Measurements from ENCODE around the gene TPSD1.
"Not testable (repeated sequence)": the region's sequence is repeated elsewhere in the genome, so short reads cannot be mapped to it uniquely, and the experiment has no call there.

The TPSD1 gene

DNA sequence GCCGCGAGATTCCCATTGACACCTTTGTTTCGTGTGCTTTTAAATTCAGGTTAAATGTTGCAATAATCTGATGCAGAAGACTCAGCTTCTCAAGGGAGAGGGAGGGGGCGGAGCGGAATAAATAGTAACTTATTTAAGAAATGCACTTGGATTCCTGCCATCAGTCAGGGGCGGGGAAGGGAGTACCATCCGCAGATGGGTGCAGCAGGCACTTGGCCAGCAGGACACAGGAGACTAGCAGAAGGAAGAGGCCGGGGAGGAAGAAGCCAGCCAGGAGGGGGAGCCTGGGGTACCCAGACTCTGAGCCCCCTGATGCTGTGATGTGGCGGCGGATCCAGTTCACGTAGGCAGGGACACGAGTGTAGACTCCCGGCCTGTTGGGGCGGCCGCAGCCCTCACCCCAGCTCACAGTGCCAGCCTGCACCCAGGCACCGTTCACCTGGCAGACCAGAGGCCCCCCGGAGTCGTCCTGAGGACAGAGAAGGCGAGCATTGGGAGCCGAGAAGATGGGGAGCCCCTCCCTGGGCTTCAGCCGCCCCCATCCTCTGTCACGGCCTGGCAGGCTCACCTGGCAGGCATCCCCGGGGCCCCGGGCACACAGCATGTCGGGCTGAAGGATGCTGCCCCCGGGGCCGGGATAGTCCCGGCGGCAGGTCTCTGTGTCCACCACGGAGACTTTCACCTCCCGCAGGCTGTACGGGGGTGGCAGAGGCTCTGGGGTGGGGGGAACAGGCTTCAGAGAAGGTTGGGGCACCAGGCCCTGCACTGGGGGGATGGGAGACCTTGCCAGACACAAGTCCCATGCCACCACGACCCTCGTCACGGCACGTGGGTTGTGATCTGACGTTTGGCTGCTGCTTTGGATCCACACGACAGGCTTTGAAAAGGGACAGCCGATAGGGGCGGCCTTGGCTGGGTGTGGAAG, 34.0 kb upstream of the TPSD1 start:
- POLR2A ChIA-PET: no interaction called here
- no peaks in the 10 kb centered on the region for H3K4me1 ChIP-seq (ENCODE audit: control extremely low read depth in 1 of 4, control insufficient read depth in 4 of 4, insufficient read depth in 4 of 4, low read length in 3 of 4)
- 86% methylated on average over 37 of the region's 40 CpGs for WGBS (ENCODE audit: insufficient coverage)
- no peaks in the 10 kb centered on the region for H3K9me3 ChIP-seq (ENCODE audit: control extremely low read depth in 1 of 5, control insufficient read depth in 4 of 5, insufficient read depth in 2 of 5, low read depth in 1 of 5, low read length in 4 of 5)
- no peaks in the 10 kb centered on the region for H3K27me3 ChIP-seq (replicated peaks in 2 of 5; ENCODE audit: control insufficient read depth in 4 of 5, insufficient read depth in 5 of 5, low read length in 4 of 5)
- H3K27ac ChIP-seq (ENCODE audit: insufficient read depth in 1 of 2, low read depth in 1 of 2, low read length in 2 of 2, poor library complexity in 1 of 2, severe bottlenecking in 2 of 2): no peak overlapping the region
- CTCF ChIA-PET: no interaction called here
- no peak overlapping the region for H3K4me3 ChIP-seq (ENCODE audit: control insufficient read depth in 1 of 7, extremely low read depth in 1 of 7, insufficient read depth in 4 of 7, low read depth in 2 of 7, low read length in 6 of 7)
- no peak for DNase-seq
- H3K36me3 ChIP-seq (ENCODE audit: control insufficient read depth in 4 of 4, insufficient read depth in 4 of 4, low read length in 3 of 4): no peaks in the 10 kb centered on the region

DNA sequence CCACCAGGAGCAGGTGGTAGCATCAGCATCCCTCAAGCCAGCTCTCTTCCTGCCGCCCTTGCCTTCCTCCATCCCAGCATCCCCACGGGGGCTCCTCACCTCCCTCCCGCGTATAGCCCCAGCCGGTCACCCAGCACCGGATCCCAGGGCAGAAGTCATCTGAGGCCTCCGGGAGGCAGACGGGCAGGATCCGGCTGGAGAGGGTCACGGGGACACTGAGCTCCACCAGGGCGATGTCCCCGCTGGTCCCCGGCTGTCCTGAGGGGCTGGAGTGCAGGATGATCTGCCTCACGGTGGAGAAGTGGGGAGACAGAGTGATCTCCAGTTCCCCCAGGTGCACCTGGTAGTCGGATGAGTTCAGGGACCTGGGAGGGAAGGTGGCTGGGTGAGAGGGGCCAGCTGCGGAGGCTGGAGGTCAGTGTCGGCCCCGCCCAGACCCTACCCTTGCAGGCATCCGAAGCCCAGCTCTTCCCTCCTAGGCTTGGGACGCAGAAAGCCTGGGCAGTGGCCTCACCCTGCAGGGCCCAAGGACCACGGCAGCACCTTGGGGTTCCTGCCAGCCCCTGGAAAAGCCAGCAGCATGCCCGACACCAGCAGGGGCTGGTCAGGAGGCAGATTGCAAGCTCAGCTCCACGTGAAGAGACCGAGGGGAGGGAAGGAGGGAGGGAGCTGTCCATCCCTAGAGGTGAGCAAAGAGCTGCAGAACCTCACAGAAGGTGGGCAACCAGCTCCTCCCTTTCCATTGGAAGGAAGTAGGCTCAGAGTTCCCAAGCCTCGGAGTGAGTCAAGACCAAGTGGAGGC, 33.1 kb upstream of the TPSD1 start:
- H3K27me3 ChIP-seq (replicated peaks in 2 of 5; ENCODE audit: control insufficient read depth in 4 of 5, insufficient read depth in 5 of 5, low read length in 4 of 5): no peaks in the 10 kb centered on the region
- H3K9me3 ChIP-seq (ENCODE audit: control extremely low read depth in 1 of 5, control insufficient read depth in 4 of 5, insufficient read depth in 2 of 5, low read depth in 1 of 5, low read length in 4 of 5): no peaks in the 10 kb centered on the region
- 83% methylated on average over 24 of the region's 25 CpGs for WGBS (ENCODE audit: insufficient coverage)
- ChIA-PET POLR2A (no interaction called here), CTCF (no interaction called here)
- DNase-seq: no peak
- H3K4me1 ChIP-seq (ENCODE audit: control extremely low read depth in 1 of 4, control insufficient read depth in 4 of 4, insufficient read depth in 4 of 4, low read length in 3 of 4): no peaks in the 10 kb centered on the region
- H3K36me3 ChIP-seq (ENCODE audit: control insufficient read depth in 4 of 4, insufficient read depth in 4 of 4, low read length in 3 of 4): no peaks in the 10 kb centered on the region
- no peak overlapping the region for H3K27ac ChIP-seq (ENCODE audit: insufficient read depth in 1 of 2, low read depth in 1 of 2, low read length in 2 of 2, poor library complexity in 1 of 2, severe bottlenecking in 2 of 2)
- H3K4me3 ChIP-seq (ENCODE audit: control insufficient read depth in 1 of 7, extremely low read depth in 1 of 7, insufficient read depth in 4 of 7, low read depth in 2 of 7, low read length in 6 of 7): no peak overlapping the region

DNA sequence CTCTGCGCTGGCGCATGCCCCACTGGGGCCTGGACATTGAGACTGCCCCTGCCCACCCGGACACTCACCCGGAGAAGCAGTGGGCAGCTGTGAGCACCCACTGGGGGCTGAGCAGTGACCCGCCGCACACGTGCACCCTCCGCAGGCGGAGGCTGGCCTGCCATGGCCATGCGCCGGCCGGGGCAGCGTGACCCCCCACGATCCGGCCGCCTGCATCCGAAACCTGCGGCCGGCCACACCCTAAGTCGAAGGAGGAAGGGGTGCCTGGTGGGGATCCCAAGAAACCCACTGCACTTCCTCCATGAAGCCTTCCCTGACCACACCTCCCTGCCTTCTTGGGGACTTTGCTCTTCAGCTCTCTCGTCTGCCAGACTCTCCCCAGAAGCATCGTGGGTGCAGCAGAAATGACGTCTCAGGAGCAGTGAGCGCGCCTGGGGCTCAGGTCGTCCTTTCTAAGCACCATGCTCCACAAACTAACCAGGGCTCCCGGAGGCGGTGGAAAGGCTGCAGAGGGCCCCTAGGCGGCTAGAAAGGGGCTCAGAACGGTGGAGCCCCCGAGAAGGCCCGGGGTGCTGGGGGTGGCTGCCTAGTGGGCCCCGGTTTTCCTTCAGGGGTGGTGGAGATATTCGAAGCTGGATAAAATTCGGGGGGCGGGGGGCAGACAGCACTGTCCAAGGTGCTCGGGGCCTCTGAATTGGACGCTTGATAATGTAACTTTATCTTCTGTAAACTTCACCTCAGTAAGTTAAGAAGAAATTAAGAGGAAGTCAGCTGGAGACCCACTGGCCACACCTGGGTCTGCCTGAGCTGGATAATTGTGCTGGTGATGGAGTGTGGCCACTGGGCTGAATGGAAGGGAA, 32.3 kb upstream of the TPSD1 start:
- Histone ChIP-seq H3K4me3 (ENCODE audit: control insufficient read depth in 1 of 7, extremely low read depth in 1 of 7, insufficient read depth in 4 of 7, low read depth in 2 of 7, low read length in 6 of 7) (no peak overlapping the region), H3K9me3 (ENCODE audit: control extremely low read depth in 1 of 5, control insufficient read depth in 4 of 5, insufficient read depth in 2 of 5, low read depth in 1 of 5, low read length in 4 of 5) (no peaks in the 10 kb centered on the region), H3K4me1 (ENCODE audit: control extremely low read depth in 1 of 4, control insufficient read depth in 4 of 4, insufficient read depth in 4 of 4, low read length in 3 of 4) (no peaks in the 10 kb centered on the region), H3K36me3 (ENCODE audit: control insufficient read depth in 4 of 4, insufficient read depth in 4 of 4, low read length in 3 of 4) (no peaks in the 10 kb centered on the region), H3K27ac (ENCODE audit: insufficient read depth in 1 of 2, low read depth in 1 of 2, low read length in 2 of 2, poor library complexity in 1 of 2, severe bottlenecking in 2 of 2) (no peak overlapping the region), H3K27me3 (replicated peaks in 2 of 5; ENCODE audit: control insufficient read depth in 4 of 5, insufficient read depth in 5 of 5, low read length in 4 of 5) (no peaks in the 10 kb centered on the region)
- no peak for DNase-seq
- 94% methylated on average over 27 of the region's 38 CpGs for WGBS (ENCODE audit: insufficient coverage)
- ChIA-PET POLR2A (no interaction called here), CTCF (no interaction called here)

DNA sequence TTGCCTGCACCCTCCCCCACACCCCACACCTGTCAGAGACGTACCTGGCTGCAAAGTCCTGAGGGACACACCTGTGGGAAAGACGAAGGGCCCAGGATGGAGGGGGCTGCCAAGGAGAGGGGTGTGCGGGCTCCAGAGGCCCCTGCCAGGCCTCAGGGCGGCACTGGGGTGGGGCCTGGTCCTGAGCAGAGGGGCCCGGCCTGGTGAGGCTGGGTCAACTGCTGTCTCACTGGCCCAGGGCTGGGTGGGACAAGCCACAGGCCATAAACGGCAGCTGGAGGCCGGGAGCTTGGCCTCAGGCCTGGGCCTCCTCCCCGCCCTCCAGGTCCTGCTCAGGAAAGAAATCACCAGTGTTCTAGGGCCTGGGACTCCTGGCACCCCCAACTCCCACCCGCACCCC, 31.3 kb upstream of the TPSD1 start:
- H3K27ac ChIP-seq (ENCODE audit: insufficient read depth in 1 of 2, low read depth in 1 of 2, low read length in 2 of 2, poor library complexity in 1 of 2, severe bottlenecking in 2 of 2): no peak overlapping the region
- no peaks in the 10 kb centered on the region for H3K27me3 ChIP-seq (replicated peaks in 2 of 5; ENCODE audit: control insufficient read depth in 4 of 5, insufficient read depth in 5 of 5, low read length in 4 of 5)
- WGBS (ENCODE audit: insufficient coverage): 100% methylated on average over 6 of the region's 9 CpGs
- no peaks in the 10 kb centered on the region for H3K9me3 ChIP-seq (ENCODE audit: control extremely low read depth in 1 of 5, control insufficient read depth in 4 of 5, insufficient read depth in 2 of 5, low read depth in 1 of 5, low read length in 4 of 5)
- H3K4me1 ChIP-seq (ENCODE audit: control extremely low read depth in 1 of 4, control insufficient read depth in 4 of 4, insufficient read depth in 4 of 4, low read length in 3 of 4): no peaks in the 10 kb centered on the region
- no peaks in the 10 kb centered on the region for H3K36me3 ChIP-seq (ENCODE audit: control insufficient read depth in 4 of 4, insufficient read depth in 4 of 4, low read length in 3 of 4)
- DNase-seq: no peak
- POLR2A ChIA-PET: no interaction called here
- H3K4me3 ChIP-seq (ENCODE audit: control insufficient read depth in 1 of 7, extremely low read depth in 1 of 7, insufficient read depth in 4 of 7, low read depth in 2 of 7, low read length in 6 of 7): no peak overlapping the region
- CTCF ChIA-PET: no interaction called here

DNA sequence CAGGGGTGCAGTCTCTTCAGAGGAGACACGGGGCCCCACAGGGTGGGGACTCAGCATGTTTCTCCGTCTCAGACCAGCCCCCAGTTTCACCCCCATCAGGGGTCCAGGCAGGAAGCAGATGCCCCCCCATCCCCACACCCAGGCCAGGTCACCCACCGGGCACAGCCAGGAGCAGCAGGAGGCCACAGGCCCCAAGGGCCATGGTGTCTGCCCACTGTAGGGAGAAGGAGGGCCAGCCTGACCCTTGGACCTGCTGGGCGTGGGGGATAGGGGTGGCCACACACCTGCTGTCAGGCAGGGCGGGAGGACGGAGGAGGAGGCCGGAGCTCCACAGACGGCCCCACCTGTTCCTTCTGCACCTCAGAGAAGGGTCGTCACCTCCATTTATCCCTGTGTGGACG, 30.8 kb upstream of the TPSD1 start, which contains the start of gene TPSG1:
Gene TPSG1, minus strand, starts transcription at position 218 of the 401 bp plus-strand sequence. Its CDS starts 16 bp downstream, at position 202.
- 93% methylated on average over 4 of the region's 10 CpGs for WGBS (ENCODE audit: insufficient coverage)
- H3K9me3 ChIP-seq (ENCODE audit: control extremely low read depth in 1 of 5, control insufficient read depth in 4 of 5, insufficient read depth in 2 of 5, low read depth in 1 of 5, low read length in 4 of 5): no peaks in the 10 kb centered on the region
- H3K4me3 ChIP-seq (ENCODE audit: control insufficient read depth in 1 of 7, extremely low read depth in 1 of 7, insufficient read depth in 4 of 7, low read depth in 2 of 7, low read length in 6 of 7): no peak within 1 kb of the TSS
- no peaks in the 10 kb centered on the region for H3K36me3 ChIP-seq (ENCODE audit: control insufficient read depth in 4 of 4, insufficient read depth in 4 of 4, low read length in 3 of 4)
- H3K27me3 ChIP-seq (replicated peaks in 2 of 5; ENCODE audit: control insufficient read depth in 4 of 5, insufficient read depth in 5 of 5, low read length in 4 of 5): no peaks in the 10 kb centered on the region
- H3K4me1 ChIP-seq (ENCODE audit: control extremely low read depth in 1 of 4, control insufficient read depth in 4 of 4, insufficient read depth in 4 of 4, low read length in 3 of 4): no peaks in the 10 kb centered on the region
- CTCF ChIA-PET: no interaction called here
- DNase-seq: no peak
- no peak within 1 kb of the TSS for H3K27ac ChIP-seq (ENCODE audit: insufficient read depth in 1 of 2, low read depth in 1 of 2, low read length in 2 of 2, poor library complexity in 1 of 2, severe bottlenecking in 2 of 2)
- POLR2A ChIA-PET: no interaction called here

GRCh38 chr16:1225728-1226311, 30.0 kb upstream of the TPSD1 start:
- DNase-seq; H3K27ac ChIP-seq (ENCODE audit: insufficient read depth in 1 of 2, low read depth in 1 of 2, low read length in 2 of 2, poor library complexity in 1 of 2, severe bottlenecking in 2 of 2); H3K4me3 ChIP-seq (ENCODE audit: control insufficient read depth in 1 of 7, extremely low read depth in 1 of 7, insufficient read depth in 4 of 7, low read depth in 2 of 7, low read length in 6 of 7); CTCF ChIA-PET; H3K27me3 ChIP-seq (replicated peaks in 2 of 5; ENCODE audit: control insufficient read depth in 4 of 5, insufficient read depth in 5 of 5, low read length in 4 of 5); H3K36me3 ChIP-seq (ENCODE audit: control insufficient read depth in 4 of 4, insufficient read depth in 4 of 4, low read length in 3 of 4); H3K9me3 ChIP-seq (ENCODE audit: control extremely low read depth in 1 of 5, control insufficient read depth in 4 of 5, insufficient read depth in 2 of 5, low read depth in 1 of 5, low read length in 4 of 5); POLR2A ChIA-PET; H3K4me1 ChIP-seq (ENCODE audit: control extremely low read depth in 1 of 4, control insufficient read depth in 4 of 4, insufficient read depth in 4 of 4, low read length in 3 of 4): not testable (repeated sequence)
- WGBS (ENCODE audit: insufficient coverage): 60% methylated on average over 8 of the region's 24 CpGs

Measured in common myeloid progenitor, CD34-positive (primary cell).